ENCODE data around the gene WNT3.

DNA sequence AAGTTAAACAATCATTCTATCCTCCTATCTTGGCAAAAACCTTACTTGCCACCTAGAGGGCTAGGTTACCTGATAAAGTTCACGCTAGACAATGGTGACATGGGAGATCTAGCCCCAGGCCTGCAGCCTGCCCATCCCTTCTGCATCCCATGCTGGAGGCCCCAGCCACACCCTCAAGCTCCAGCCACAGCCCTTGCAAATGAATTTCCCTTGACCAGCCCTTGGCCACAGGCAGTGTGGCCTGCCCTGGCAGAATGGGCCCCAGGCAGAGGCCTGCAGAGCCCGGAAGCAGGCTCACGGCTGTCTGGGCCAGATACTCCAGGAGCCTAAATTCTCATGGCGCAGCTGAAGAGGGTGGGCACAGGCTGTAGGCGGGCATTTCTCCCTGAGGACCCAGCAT, 14.9 kb downstream of the WNT3 start:
- TF ChIP-seq, protein P1, sequence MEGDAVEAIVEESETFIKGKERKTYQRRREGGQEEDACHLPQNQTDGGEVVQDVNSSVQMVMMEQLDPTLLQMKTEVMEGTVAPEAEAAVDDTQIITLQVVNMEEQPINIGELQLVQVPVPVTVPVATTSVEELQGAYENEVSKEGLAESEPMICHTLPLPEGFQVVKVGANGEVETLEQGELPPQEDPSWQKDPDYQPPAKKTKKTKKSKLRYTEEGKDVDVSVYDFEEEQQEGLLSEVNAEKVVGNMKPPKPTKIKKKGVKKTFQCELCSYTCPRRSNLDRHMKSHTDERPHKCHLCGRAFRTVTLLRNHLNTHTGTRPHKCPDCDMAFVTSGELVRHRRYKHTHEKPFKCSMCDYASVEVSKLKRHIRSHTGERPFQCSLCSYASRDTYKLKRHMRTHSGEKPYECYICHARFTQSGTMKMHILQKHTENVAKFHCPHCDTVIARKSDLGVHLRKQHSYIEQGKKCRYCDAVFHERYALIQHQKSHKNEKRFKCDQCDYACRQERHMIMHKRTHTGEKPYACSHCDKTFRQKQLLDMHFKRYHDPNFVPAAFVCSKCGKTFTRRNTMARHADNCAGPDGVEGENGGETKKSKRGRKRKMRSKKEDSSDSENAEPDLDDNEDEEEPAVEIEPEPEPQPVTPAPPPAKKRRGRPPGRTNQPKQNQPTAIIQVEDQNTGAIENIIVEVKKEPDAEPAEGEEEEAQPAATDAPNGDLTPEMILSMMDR (IDR thresholded peaks at IDR 0.05; ENCODE audit: low read length): no peak
- no peak for TF ChIP-seq EZH2 (IDR thresholded peaks at IDR 0.05; ENCODE audit: borderline replicate concordance, low read length)

All from OCI-LY1 (cell line).